ENCODE results near the gene WNT5A.

DNA sequence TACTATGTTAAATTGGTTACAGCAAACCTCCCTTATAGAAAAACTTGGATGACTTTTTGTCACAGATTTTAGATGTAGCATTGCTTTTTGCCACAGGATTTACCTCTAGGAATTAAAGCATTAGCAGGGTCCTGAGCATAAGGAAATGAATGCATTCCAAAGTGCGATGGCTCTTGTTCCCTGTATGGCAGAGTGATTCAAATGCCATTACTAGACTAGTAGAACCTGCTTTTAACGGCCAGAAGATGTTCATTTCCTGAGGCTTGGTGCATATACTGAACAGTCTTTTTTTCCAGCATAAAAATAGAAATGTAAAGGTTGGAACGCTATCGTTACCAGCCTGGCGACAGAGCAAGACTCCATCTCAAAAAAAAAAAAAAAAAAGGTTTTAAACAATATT, 59.4 kb downstream of the WNT5A start:
- TF ChIP-seq, protein P1, sequence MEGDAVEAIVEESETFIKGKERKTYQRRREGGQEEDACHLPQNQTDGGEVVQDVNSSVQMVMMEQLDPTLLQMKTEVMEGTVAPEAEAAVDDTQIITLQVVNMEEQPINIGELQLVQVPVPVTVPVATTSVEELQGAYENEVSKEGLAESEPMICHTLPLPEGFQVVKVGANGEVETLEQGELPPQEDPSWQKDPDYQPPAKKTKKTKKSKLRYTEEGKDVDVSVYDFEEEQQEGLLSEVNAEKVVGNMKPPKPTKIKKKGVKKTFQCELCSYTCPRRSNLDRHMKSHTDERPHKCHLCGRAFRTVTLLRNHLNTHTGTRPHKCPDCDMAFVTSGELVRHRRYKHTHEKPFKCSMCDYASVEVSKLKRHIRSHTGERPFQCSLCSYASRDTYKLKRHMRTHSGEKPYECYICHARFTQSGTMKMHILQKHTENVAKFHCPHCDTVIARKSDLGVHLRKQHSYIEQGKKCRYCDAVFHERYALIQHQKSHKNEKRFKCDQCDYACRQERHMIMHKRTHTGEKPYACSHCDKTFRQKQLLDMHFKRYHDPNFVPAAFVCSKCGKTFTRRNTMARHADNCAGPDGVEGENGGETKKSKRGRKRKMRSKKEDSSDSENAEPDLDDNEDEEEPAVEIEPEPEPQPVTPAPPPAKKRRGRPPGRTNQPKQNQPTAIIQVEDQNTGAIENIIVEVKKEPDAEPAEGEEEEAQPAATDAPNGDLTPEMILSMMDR (IDR thresholded peaks at IDR 0.05; ENCODE audit: low read length): no peak
- TF ChIP-seq EZH2 (IDR thresholded peaks at IDR 0.05; ENCODE audit: borderline replicate concordance, low read length): no peak

All from OCI-LY1 (cell line).